Uterus (tissue), 4 donors: ENCODE measurements around the gene MRPS6. TPM values are rescaled to one million over a fixed set of nuclear protein-coding genes. Genes with fewer than 3 reads are reported as not detected.

Source experiments
- DNase-seq, 2 donors: peaks; one replicate each; pipeline ENCODE4 v3.0.0-alpha.2; 2019 to 2020
- H3K27ac ChIP-seq, 2 donors: fragments of 200-600 bp; sonication (generic); 1 replicate in 1 of 2; 2 replicates in 1 of 2; pipeline ENCODE4 v1.5.1; 2016 to 2018
- H3K27me3 ChIP-seq, 2 donors: fragments of 200-600 bp; sonication (generic); one replicate each; pipeline ENCODE4 v1.5.1; 2018 to 2019; ENCODE audit warnings: control low read depth in 1 of 2
- H3K36me3 ChIP-seq, 2 donors: fragments of 200-600 bp; sonication (generic); one replicate each; pipeline ENCODE4 v1.5.1; 2019; ENCODE audit warnings: control low read depth in 1 of 2
- H3K4me1 ChIP-seq, 2 donors: fragments of 200-600 bp; sonication (generic); one replicate each; pipeline ENCODE4 v1.5.1; 2018 to 2019; ENCODE audit warnings: control low read depth in 1 of 2
- H3K4me3 ChIP-seq, 2 donors: fragments of 200-600 bp; sonication (generic); 1 replicate in 1 of 2; 2 replicates in 1 of 2; pipeline ENCODE4 v1.5.1; 2018 to 2019; ENCODE audit warnings: mild to moderate bottlenecking in 1 of 2
- H3K9me3 ChIP-seq, 2 donors: fragments of 200-600 bp; sonication (generic); one replicate each; pipeline ENCODE4 v1.5.1; 2019; ENCODE audit warnings: control low read depth in 1 of 2
- CTCF ChIP-seq, 4 experiments: fragments of 200-600 bp in 2 of 4; fragments of 450-650 bp in 2 of 4; sonication (generic) in 2 of 4; IDR thresholded peaks; one replicate each; pipeline ENCODE4 v1.5.1; 2016 to 2019; ENCODE audit warnings: antibody characterized with exemption in 4 of 4, mild to moderate bottlenecking in 2 of 4, moderate library complexity in 1 of 4
- POLR2A ChIP-seq, 2 donors: fragments of 450-650 bp; IDR thresholded peaks; one replicate each; pipeline ENCODE4 v1.6.1; 2016; ENCODE audit warnings: antibody characterized with exemption in 2 of 2, mild to moderate bottlenecking in 1 of 2, moderate library complexity in 1 of 2
- intact Hi-C: fragments of 100-400 bp; cut with DNase I; formaldehyde crosslinking; loops from one replicate; pipeline ENCODE4 v1.15.1; 2023; ENCODE audit warnings: low total_unique reads
- total RNA-seq, 4 donors: library from RNA; depleted of rRNA in 3 of 4; stranded (reverse); fragments of >200 nt in 3 of 4; gene quantifications; one replicate each; pipeline versions ENCODE4 v1.1.0 to v1.2.4, GENCODE V29; 2014 to 2023
- donor health status: DM: yes; HTN: yes; CAD: no.

MRPS6 gene
- total RNA-seq, 4 donors from 2014 or later, result 9.0 to 75.6 (median 33.5) TPM

- Histone ChIP-seq H3K4me3 (no peak overlapping the region), H3K27ac (no peak overlapping the region), H3K36me3 (no peaks in the 10 kb centered on the region), H3K9me3 (no peaks in the 10 kb centered on the region), H3K4me1 (no peaks in the 10 kb centered on the region), H3K27me3 (no peaks in the 10 kb centered on the region)
- DNase-seq, result no peak
- TF ChIP-seq CTCF (IDR thresholded peaks at IDR 0.05) (no peak), POLR2A (IDR thresholded peaks at IDR 0.05) (no peak)
- intact Hi-C loops, result no loop called here
These were observed 25.5 kb upstream of the MRPS6 start for GRCh38 chr21:34047835-34048234.

GRCh38 chr21:34052171-34052570 lies 21.2 kb upstream of the MRPS6 start:
- DNase-seq, result no peak

GRCh38 chr21:34054259-34054658 lies 19.1 kb upstream of the MRPS6 start:
- no peaks in the 10 kb centered on the region for H3K4me1 ChIP-seq
- no peaks in the 10 kb centered on the region for H3K27me3 ChIP-seq
- TF ChIP-seq CTCF (IDR thresholded peaks at IDR 0.05) (no peak), POLR2A (IDR thresholded peaks at IDR 0.05) (no peak)
- DNase-seq, result no peak
- no peaks in the 10 kb centered on the region for H3K9me3 ChIP-seq
- no peaks in the 10 kb centered on the region for H3K36me3 ChIP-seq
- H3K4me3 ChIP-seq, result no peak overlapping the region
- H3K27ac ChIP-seq, result no peak overlapping the region
- intact Hi-C loops, result no loop called here

More at GRCh38 chr21:34052171-34052570, 21.2 kb upstream of the MRPS6 start:
- Histone ChIP-seq H3K27ac (no peak overlapping the region), H3K4me1 (no peaks in the 10 kb centered on the region), H3K27me3 (no peaks in the 10 kb centered on the region), H3K4me3 (no peak overlapping the region), H3K9me3 (no peaks in the 10 kb centered on the region), H3K36me3 (no peaks in the 10 kb centered on the region)
- TF ChIP-seq POLR2A (IDR thresholded peaks at IDR 0.05), result no peak
- intact Hi-C loops, result no loop called here

DNA sequence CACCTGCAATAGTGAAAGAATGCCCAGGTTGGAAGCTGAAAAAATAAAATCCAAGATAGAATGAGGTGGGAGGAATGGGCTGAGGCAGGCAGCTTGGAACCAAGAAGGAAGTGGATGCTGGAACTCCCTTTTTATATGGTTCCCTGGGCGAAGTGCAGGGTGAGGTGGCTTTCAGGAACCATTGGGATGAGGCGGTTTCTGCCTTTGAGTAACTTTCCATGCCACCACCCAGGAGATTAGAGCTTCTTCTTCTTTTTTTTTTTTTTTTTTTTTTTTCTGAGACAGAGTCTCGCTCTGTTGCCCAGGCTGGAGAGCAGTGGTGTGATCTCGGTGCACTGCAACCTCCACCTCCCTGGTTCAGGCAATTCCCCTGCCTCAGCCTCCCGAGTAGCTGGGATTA lies 17.8 kb upstream of the MRPS6 start:
- H3K27me3 ChIP-seq, result no peaks in the 10 kb centered on the region
- no peaks in the 10 kb centered on the region for H3K9me3 ChIP-seq
- no peaks in the 10 kb centered on the region for H3K4me1 ChIP-seq
- H3K36me3 ChIP-seq, result no peaks in the 10 kb centered on the region
- no peak for TF ChIP-seq POLR2A (IDR thresholded peaks at IDR 0.05)
- no peak for TF ChIP-seq CTCF (IDR thresholded peaks at IDR 0.05)
- no peak for DNase-seq
- no peak overlapping the region for H3K4me3 ChIP-seq
- no peak overlapping the region for H3K27ac ChIP-seq
- intact Hi-C loops, result no loop called here

DNA sequence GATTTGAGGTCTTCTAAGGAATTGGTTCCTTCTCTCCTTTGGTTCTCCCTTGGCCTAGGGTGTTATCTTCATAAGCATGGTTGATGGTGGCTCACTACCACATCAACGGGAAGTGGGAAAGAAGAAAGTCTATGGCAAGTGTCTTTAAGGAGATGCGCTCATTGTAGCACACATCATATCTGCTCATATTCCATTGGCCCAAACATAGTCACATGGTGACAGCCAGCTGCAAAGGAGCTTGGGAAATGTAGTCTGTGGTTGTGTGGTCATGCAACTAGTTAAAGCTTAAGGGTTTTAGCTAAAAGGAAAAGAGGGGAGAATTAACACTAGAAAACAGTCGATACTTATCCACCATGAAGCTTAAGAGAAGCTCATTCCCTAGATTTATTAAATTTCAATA lies 11.4 kb upstream of the MRPS6 start:
- H3K4me3 ChIP-seq, result no peak overlapping the region
- H3K27me3 ChIP-seq, result no peaks in the 10 kb centered on the region
- no peak for DNase-seq
- H3K4me1 ChIP-seq, result no peaks in the 10 kb centered on the region
- TF ChIP-seq POLR2A (IDR thresholded peaks at IDR 0.05), result no peak
- TF ChIP-seq CTCF (IDR thresholded peaks at IDR 0.05), result no peak
- intact Hi-C loops, result no loop called here
- H3K27ac ChIP-seq, result no peak overlapping the region
- no peaks in the 10 kb centered on the region for H3K36me3 ChIP-seq
- H3K9me3 ChIP-seq, result no peaks in the 10 kb centered on the region

DNA sequence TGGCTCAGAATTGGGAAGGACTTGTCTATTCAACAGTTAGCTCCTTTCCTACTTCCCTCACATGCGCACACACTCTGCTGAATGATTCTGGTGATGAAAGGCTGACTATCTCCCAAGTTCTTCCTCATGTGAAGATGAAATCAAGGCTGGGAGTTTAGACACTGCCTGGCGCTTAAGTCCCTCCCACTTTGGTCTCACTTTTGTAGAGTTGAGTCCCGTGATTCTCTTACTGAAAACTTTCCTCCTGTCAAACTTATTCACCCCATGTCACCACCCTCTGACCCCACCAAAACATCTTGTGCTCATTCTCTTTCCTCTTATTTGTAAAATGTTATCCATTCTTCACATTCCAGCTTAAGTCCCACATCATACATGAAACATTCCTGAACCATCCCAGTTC lies 8.4 kb upstream of the MRPS6 start:
- H3K27ac ChIP-seq, result no peak overlapping the region
- intact Hi-C loops, result no loop called here

More for the DNA sequence above, 8.4 kb upstream of the MRPS6 start:
- Histone ChIP-seq H3K4me1 (no peaks in the 10 kb centered on the region), H3K36me3 (no peaks in the 10 kb centered on the region), H3K27me3 (no peaks in the 10 kb centered on the region), H3K9me3 (no peaks in the 10 kb centered on the region), H3K4me3 (no peak overlapping the region)
- TF ChIP-seq POLR2A (IDR thresholded peaks at IDR 0.05) (no peak), CTCF (IDR thresholded peaks at IDR 0.05) (no peak)
- no peak for DNase-seq
